Measurements from ENCODE around the gene KPNA1. TPM values are rescaled to one million over a fixed set of nuclear protein-coding genes. Genes with fewer than 3 reads are reported as not detected.

Gene KPNA1
- total RNA-seq, 1 experiment from 2014 or later = 58.8 TPM

GRCh38 chr3:122546151-122546550 lies 31.4 kb upstream of the KPNA1 start:
- no peak overlapping the region for H3K4me3 Mint-ChIP-seq
- peaks cover 5% of the 10 kb centered on the region for H3K4me1 Mint-ChIP-seq
- H3K27me3 Mint-ChIP-seq (ENCODE audit: low read depth) = no peaks in the 10 kb centered on the region
- ChIA-PET CTCF (no interaction called here), POLR2A (no interaction called here)
- no peak overlapping the region for H3K27ac Mint-ChIP-seq
- TF ChIP-seq NR2C2 (CRISPR knock-in tag; IDR thresholded peaks at IDR 0.05) (no peak), JAZF1 (CRISPR knock-in tag; IDR thresholded peaks at IDR 0.05) (no peak), ATF1 (CRISPR knock-in tag; IDR thresholded peaks at IDR 0.05) (no peak), ZNF416 (CRISPR knock-in tag; IDR thresholded peaks at IDR 0.05) (no peak), SMAD3 (CRISPR knock-in tag; IDR thresholded peaks at IDR 0.05; ENCODE audit: borderline replicate concordance) (no peak), SMAD4 (CRISPR knock-in tag; IDR thresholded peaks at IDR 0.05) (no peak), ATF2 (CRISPR knock-in tag; IDR thresholded peaks at IDR 0.05; ENCODE audit: borderline replicate concordance, low read depth) (no peak)
- no peaks in the 10 kb centered on the region for H3K9me3 Mint-ChIP-seq
- ATAC-seq (no peak), DNase-seq (ENCODE audit: low spot score) (no peak)
- no peaks in the 10 kb centered on the region for H3K36me3 Mint-ChIP-seq

GRCh38 chr3:122538956-122539490 lies 24.3 kb upstream of the KPNA1 start:
- TF ChIP-seq CREB1 (CRISPR knock-in tag; IDR thresholded peaks at IDR 0.05) (no peak), ZNF281 (CRISPR knock-in tag; IDR thresholded peaks at IDR 0.05) (no peak), ESRRA (CRISPR knock-in tag; IDR thresholded peaks at IDR 0.05; ENCODE audit: borderline replicate concordance) (no peak), CTCF (IDR thresholded peaks at IDR 0.05) (no peak)
- no peak overlapping the region for H3K27ac Mint-ChIP-seq
- no peaks in the 10 kb centered on the region for H3K36me3 Mint-ChIP-seq

GRCh38 chr3:122536632-122537001 lies 21.9 kb upstream of the KPNA1 start:
- no peak for TF ChIP-seq AR (CRISPR knock-in tag; IDR thresholded peaks at IDR 0.05)
- no peak for TF ChIP-seq SOX15 (CRISPR knock-in tag; IDR thresholded peaks at IDR 0.05)
- TF ChIP-seq ARID4B (CRISPR knock-in tag; IDR thresholded peaks at IDR 0.05; ENCODE audit: borderline replicate concordance) = no peak
- no peak for TF ChIP-seq RELA (CRISPR knock-in tag; IDR thresholded peaks at IDR 0.05; ENCODE audit: borderline replicate concordance)
- no peaks in the 10 kb centered on the region for H3K9me3 Mint-ChIP-seq
- CTCF ChIA-PET = interaction anchor here (2.0 kb wide), 1 partner anchor 142 kb away, joined by 5 read pairs; no protein-coding TSS in a partner anchor
- H3K27me3 Mint-ChIP-seq (ENCODE audit: low read depth) = no peaks in the 10 kb centered on the region
- peaks cover 30% of the 10 kb centered on the region for H3K4me1 Mint-ChIP-seq
- H3K36me3 Mint-ChIP-seq = no peaks in the 10 kb centered on the region
- ATAC-seq (peak; percentile 82), DNase-seq (ENCODE audit: low spot score) (no peak)
- POLR2A ChIA-PET = interaction anchor here (0.9 kb wide), 1 partner anchor 22 kb away, joined by 3 read pairs; the partner anchor contains the start of gene KPNA1
- H3K4me3 Mint-ChIP-seq = peak overlapping the region; percentile 3
- H3K27ac Mint-ChIP-seq = peak overlapping the region; percentile 42

More at GRCh38 chr3:122538956-122539490, 24.3 kb upstream of the KPNA1 start:
- no peak for DNase-seq (ENCODE audit: low spot score)
- Mint-ChIP-seq H3K4me3 (no peak overlapping the region), H3K9me3 (no peaks in the 10 kb centered on the region), H3K4me1 (peaks cover 30% of the 10 kb centered on the region), H3K27me3 (ENCODE audit: low read depth) (no peaks in the 10 kb centered on the region)
- POLR2A ChIA-PET = no interaction called here
- CTCF ChIA-PET = interaction anchor here (0.7 kb wide), 1 partner anchor 660 kb away, joined by 3 read pairs; no protein-coding TSS in a partner anchor
- no peak for ATAC-seq

Data from WTC11 (cell line).